CD4-positive, alpha-beta T cell treated with Interleukin-21 for 1 hour (primary cell): ENCODE results near the gene SLC16A8.

Experiments
- DNase-seq: peaks from one replicate; pipeline ENCODE4 v3.0.0-alpha.2; 2020

The SLC16A8 gene

DNA sequence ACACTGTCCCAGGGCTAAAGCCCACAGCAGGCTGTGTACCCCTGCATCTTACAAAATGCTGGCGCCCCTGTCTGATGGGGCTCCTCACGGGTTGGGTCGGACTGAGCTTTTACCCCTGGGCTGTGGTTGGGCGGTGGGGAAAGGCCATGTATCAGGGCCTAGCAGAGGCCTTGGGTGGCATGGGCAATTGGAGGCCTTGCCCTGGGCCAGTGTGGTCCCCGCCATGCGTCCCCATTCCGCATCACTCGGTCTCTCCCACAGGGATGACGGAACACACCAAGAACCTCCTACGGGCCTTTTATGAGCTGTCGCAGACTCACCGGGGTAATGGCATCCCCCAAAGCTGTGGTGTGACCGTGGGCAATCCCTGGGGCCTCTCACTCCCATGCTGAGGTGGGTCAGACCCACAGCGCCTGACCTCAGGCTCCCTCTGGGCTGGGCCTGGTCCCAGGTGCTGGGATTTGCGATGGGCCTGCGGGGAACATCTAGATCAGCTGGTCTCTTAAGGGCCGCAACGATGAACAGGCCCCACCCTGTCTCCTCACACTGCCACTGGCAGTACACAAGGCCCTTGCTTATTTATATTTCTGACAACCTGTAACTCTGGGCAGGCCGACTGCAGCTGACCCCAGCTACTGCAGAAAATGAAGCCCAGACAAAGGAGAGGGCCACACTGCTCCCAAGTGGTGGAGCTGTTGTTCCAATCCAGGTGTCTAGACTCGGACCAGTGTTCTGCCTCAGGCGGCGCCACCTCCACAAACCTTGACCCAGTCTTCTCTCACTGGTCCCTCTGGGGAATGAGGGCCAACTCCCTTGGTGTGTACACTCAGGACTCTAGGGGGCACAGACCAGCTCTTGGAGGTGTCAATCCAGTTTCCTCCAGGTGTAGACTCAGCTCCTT lies 12.3 kb downstream of the SLC16A8 start:
- no peak for DNase-seq

DNA sequence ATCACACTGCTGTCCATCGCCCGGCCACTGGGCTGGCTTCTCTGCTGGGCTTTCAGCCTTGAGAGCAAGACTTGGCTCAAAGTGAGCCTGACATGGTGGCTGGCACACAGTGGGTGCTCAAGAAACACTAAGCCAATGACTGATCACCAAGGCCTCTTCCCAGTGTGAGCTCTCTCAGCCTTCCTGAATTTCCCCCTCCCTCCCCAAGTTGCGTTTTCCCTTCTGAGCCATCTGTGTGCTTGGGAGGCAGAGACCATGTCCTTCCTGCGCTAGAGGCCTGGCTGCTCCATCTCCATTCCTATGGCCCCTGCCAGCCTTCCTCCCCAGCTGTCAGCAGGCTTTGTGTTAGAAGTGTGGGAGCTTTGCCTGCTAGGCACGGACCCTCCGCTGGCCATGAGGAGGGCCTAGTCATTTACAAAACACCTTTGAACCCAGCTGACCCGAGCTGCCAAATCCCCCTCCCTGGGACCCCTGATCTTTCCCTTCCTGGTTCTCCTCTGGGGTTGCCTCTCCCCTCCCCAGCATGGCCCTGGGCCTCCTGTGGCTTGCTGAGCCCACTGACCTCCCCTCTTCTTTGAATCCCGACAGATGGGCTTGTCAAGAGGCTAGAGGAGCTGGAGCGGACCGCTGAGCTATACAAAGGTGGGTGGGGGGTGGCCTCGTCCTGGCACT lies 13.6 kb downstream of the SLC16A8 start:
- DNase-seq = no peak

DNA sequence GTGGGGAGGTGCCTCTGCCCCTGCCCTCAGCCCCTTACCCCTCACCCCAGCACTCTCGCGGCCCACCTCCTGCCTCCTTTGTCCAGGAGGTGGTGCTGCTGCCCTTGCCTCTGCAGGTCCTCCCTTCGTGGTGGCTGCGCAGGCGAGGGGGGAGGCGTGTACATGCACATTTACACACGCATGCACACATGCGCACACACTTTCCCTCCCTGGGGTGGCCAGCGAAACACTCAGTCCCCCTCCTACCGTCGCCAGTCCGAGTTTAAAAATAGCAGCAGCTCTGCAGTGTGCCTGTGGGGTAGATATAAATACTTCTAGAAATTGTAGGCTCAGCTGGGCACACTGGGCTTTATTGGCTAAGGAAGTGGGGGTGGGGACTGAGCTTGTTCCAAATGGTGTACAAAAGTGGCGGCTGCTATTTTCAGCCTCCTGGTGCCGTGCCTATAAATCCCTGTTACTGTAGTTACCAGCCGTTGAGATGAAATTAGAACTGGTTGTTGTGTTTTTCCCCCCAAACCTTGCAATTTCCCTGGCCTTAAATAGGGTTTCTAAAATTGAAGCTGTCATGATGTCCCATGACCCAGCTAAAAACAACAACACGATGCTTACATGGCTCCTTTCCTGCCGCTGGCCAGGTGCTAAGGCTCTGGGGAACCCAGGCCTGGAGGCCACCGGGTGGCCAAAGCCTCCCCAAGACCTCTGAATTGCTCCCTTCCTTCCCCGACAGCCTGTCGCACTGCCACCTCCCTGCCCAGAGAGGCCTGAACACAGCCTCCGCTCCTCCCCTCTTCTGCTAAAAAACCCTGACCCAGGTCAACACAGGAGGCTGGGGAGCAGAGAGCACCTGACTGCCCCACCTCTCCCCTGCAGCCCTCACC lies 14.4 kb downstream of the SLC16A8 start:
- DNase-seq = no peak

DNA sequence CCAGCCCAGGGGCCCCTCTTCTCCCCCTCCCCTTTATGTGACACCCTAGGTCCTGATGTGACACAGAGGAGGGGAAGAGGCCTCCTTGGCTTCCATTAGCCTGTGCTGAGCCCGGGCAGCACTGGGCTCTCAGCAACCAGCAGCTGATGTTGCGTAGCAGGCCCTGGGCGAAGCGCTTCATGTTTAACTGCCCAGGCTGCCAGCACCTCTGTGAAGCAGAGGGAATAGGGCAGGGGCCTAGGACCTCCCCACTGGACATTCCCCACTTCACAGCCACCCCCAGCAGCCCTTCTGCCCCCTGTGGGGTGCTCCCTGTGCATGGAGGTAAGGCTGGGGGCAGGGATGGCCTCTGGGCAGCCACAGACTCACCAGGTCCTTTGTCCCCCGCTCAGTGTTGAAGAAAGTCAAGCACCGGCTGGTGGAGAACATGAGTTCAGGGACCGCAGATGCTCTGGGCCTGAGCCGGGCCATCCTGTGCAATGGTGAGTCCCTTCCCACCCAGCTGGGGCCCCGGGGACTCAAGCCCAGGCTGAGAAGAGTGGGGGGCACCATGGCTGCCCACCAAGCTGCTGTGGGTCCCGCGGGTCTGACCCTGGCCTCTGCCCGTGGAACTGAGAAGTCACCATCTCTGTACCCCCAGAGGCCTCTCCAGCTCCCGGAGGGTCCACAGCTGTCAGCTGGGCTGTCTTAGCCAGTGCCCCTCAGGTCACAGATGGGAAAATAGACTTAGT lies 15.2 kb downstream of the SLC16A8 start:
- DNase-seq = no peak

DNA sequence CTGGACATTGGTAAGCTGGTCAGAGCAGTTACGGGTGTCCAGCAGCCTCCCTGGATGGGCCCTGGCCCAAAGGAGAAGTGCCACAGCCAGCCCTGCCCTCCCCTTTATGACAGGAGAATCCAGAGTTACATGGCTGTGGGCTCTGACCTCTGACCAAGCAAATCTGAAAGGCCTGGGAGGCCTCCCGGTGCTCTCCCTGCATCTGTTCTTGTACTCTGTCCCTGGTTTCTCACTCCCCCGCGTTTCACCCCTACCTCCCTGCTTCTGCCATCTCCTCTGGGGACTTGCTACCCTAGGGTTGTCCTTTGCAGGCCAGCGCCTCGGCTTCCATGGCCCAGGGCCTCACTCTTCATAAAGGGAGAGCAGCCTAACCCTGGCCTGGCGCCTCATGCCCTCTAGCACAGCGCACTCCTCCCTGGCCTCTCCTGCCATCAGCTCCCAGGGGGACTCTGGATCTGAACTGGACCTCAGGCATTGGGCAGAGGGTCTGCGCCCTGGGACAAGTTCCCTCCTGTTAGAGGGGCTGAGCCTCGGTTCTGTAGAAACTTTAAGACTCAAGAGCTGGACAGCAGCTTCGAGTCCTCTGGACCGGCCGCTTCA lies 16.1 kb downstream of the SLC16A8 start:
- no peak for DNase-seq

DNA sequence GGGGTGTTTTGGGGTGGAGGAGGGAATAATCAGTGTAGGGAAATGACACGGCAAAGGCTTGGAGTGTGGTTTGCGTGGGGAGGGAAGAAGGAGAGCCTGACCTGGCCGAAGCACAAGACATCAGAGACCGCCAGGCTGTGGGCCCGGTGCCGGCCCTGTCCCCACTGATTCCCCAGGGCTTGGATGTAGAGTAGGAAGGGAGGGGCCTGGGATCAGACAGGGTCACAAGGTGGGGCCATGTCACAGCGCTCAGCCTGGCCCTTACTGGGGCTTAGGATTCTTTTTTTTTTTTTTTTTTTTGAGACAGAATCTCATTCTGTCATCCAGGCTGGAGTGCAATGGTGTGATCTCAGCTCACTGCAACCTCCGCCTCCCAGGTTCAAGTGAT lies 17.0 kb downstream of the SLC16A8 start:
- no peak for DNase-seq

DNA sequence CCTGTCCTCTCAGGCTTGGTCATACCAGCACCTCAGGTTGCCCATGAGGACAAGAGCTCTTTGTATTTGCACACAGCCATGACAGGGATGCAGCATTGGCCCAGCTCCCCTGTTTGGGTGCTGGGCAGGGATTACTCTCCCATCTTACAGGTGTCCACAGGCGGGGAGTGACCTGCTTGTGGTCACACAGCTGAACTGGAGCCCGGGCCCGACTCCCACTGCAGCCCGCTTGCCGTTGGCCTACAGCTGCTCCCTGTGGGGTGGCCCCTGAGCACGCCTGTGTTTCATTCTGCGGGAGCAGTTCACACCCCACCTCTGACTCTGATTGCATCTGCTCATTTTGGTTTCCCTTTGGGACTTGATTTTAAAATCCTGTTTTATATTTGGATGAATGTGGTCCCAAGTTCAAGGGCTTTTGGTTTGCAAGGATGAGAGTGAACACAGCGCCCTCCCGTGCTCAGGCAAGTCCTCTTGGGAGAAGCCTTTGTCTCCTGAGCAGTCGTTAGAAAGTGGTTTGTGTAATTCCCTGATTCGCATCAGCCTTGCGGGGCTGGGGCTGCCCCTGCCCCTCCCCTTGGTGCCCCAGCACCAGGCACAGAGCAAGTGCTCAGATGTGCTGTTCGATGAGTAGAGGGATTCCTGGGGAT lies 17.5 kb downstream of the SLC16A8 start:
- DNase-seq = no peak

DNA sequence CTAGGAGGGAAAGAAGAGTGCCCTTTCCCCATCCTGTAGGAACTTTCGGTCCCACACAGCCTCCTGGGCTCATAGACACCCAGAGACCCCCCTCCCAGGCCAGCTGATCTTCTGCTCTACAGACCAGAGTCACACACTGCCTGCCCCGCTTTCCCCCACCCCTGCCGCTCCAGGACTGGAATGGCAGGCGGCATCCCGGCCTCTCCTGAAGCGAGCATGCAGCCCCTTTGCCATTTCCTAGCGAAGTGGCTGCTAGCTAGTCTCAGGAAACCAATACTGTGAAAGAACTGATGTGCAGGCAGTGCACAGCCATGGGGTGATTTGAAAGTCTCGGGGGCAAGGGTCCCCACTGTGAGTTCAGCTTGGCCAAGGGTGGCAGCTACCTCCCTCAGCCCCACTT lies 18.4 kb downstream of the SLC16A8 start:
- no peak for DNase-seq

DNA sequence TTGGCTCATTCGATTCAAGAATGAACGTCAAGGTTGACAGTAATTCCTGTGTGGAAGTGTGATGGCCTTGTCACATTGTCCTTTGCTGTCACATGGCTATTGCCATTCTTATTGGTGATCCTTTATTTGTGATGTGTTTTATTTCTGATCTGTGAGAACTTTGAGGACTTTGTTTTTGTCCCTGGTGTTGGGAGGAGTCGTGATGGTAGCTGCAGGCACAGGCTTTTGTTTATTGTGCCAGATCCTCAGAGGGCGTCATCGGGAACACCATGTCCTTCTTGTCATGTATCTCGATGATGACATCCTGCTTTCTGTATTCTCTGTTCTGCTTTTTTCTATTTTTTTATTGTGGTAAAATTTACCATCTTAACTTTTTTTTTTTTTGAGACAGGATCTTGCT lies 21.2 kb downstream of the SLC16A8 start:
- DNase-seq = no peak

DNA sequence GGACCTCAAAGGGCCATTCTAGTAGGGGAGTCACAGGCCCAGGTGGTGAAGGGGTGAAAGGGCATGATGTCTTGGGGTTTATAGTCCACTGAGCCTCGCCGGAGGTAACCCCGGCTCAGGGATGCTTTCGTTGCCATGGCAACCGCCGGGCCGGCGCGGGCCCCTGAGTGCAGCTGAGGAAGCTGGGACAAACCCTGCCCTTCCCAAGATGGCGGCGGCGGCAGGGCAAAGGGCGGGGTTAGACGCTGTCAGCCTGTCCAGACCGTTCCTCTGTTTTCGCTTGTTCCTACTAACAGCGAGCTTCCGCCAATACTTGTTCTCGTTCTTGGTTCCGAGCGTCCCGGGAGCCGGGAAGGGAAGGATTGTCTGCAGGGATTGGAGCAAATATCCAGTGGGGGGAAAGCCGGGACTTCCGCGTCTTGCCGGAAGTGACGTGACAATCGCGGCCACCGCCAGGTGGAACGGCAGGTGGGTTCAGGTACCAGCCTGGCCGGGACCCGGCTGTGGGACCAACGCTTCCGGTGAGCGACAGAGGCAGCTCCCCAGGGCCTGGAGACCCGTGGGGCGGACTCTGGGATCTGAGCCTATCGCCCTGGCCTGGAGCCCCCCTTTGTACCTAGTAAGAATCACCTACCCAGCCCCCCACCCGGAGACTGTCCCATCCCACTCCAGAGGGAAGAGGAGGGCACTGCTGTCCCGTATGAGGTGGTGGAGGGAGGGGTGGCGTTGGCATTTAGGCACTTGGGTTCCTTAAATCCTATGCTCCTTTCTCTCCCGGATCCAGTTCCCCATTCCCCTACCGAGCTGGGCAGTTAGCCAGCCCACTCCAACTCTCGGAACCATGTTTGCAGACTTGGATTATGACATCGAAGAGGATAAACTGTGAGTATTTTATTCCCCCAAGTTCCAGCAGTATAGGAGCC lies 26.8 kb downstream of the SLC16A8 start, which contains the start of gene PICK1:
TSS of gene PICK1 (plus strand) at position 436 of the 923 bp plus-strand sequence. CDS start at position 842, 406 bp downstream.
- peak; percentile 85 for DNase-seq

DNA sequence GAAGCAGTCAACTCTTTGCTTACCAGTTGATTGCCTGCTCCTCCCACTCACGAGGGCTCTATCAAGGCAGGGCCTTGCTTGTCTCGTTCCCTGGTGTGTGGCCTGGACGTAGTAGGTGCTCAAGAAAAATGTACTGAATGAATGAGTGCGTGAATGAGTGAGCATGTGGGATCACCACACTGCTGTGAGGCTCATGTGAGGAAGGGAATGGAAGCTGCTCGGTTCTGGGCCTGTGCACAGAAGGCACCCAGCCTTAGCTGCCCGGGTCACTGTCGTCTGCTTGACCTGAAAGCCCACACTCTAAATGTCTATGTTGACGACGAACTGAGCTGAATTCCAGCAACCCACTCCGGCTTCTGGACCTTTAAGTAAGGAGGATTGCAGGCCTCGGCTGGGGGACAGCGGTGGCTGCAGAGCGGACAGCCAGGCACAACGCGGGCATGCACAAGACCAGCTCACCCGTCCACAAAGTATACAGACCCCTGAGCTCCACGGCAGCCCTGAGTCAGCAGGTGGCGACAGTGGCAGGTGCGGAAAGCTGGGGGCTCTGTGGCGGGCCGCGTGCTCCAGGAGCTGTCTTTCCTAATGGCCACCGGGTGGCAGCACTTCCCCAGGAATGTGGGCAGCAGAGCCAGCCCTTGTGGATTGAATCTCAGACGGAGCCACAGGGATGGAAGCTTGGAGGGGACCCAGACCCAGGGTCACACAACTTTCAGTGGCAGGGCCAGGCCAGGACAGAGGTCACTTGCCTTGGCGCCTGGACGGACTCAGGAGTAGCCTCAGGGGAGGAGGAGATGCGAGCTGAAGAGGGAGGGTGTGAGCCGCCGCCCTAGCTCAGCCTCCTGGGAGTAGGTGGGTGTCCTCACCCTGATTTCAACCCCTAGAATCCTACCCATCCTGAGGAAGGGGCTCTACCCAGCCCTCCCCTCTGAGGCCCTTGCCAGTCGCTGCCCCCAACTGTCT lies 31.8 kb downstream of the SLC16A8 start:
- DNase-seq = peak; percentile 81

DNA sequence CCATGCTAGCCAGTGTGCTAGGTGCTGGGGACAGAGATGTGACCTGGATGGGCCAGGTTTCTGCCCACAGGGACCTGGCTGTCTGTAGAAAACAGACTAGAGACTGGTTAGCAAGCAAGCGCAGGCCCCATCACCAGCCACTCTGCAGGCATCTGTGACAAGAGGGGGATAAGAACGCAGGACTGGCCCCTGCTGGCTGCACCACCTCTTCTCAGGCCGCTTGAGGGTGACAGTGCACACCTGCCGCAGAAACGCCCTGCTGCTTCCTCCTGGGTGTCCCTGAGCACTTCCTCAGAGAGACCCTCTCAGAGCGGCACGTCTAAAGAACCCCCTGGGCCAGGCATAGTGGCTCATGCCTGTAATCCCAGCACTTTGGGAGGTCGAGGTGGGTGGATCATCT lies 32.7 kb downstream of the SLC16A8 start:
- no peak for DNase-seq

DNA sequence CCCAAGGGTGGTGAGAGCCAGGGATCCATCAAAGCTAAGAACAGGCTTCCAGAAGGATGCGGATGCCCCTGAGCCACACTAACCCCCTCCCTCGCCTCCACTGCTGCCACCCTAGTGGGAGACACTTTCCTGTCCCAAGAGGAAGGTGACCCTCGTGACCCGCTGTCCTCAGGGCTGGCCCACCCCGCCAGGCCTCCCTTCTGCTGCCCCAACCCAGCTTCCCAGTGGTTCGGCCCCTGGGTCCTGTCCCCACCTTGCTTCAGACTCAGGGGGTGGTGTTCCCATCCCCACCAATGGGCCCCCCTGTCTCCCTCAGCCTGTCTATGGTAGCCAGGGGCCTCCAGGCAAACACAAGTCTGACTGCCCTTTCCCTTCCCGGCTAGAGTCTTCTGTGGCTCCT lies 33.3 kb downstream of the SLC16A8 start:
- DNase-seq = no peak

DNA sequence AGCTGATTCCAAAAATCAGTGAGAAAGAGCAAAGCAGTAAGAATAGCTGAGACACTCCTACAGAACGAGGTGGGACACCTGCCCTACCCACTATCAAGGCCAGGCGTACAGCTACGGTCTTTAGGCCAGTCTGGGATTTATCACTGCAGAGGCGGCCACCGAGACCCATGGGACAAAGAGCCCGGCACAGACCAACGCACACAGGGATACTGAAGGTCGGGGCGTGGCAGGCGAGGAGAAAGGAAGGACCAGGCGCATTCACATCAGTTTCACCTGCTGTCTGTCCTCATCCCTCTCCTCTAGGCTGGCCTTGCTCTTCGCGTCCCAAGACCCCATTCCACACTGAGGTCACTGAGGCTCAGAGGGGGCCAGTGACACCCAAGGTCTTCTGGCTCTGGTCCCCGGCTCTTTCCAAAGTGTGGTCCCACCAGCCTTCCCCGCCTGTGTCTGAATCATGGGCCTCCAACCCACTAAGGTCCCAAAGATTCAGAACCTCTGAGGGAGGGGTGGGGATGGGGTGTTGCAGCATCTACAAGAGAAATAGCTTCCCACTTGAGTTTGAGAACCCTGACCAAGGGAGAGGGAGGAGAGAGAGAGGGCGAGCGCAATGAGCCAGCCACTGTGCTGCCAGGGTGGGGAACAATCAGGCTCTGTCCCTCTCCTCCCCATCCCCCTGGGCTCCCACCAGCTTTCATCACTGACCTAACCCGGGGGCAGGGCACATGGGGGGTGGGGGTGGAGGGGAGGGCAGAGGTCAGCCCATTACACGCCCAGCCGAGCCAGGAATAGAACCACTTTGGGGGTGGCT lies 34.0 kb downstream of the SLC16A8 start:
- DNase-seq = no peak

DNA sequence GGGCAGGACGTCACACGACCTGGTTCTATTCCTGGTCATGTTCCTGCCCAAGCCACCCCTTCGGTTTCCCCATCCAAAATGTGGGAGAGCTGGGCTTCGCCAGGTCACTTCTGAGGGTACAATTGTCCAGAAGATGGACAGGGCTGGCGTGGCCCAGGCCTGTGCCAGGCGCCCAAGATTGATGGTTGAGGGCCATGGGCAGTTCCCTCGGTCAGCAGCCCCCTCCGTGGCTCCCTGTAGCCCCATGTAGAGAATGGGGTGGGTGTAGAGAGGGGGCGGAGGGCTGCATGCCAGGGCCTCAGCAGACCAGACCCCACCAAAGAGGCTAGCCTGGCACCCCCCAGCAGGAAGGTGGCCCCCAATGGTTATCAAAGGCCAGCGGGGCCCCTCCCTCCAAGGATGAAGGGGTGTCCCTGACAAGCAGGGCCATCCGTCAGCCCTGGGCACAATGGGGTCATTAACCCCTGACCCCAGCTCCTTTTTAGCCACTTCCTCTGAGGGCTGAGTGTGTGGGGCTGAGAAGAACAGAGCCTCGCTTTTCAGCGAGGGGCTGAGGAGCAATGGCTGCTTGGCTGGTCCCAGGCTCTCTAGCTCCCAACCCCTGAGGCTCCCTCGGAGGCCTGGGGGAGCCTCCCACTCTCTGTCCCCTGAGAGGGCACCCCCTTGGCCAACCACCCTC lies 37.8 kb downstream of the SLC16A8 start:
- DNase-seq = no peak

DNA sequence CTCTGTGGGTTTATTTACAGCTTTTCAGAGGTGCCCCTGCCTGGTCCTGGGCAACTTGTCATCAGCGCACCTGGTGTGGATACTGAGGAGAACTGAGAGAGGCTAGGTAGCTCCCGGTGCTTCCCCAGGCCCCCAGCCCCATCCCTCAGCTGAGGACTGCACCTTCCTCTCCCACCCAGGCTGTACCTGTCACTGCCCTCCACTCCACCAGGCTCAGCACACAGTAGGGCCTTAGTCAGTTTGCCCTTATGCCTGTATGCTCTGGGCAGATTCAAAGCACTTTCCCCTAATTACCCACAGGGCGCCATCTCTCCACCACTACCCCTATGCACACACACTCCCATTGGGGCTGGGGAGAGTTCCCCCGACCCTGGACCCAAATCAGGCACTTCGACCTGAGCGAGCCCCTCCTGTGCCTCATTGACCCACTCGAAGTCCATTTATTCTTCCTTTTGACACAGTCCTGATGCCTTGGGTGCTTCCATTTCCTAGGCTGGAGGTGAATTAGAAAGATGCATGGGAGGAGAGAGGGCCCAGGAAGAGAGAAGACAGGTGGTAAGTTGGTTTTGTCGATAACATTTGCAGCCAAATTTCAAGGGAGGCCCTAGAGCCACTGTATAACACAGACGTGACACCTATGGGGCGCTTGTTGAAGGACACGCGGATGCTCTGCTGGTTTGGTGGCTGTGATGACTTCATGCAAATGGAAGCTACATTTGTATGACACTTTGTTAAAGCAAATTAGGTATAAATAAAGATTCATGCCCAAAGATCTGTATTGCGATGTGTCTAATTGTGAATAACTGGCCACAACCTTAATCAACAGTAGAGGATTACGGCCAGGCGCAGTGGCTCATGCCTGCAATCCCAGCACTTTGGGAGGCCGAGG lies 40.6 kb downstream of the SLC16A8 start:
- DNase-seq = no peak

DNA sequence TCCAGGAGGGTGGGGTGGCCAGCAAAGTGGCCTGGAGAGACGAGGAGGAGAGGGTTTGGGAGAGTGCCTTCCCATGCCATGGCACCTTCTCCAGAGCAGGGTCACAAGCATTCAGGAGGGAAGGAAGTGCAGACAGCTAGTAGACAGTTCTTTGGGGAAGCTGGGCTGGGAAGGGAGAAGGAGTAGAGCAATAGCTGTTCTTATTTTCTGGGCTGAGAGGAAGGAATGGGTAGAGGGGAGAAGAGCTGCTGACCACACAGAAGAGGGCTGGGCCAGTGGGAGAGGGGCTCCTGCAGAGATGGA lies 41.5 kb downstream of the SLC16A8 start:
- DNase-seq = no peak
